ENCODE results near the gene FNDC3A. TPM values are rescaled to one million over a fixed set of nuclear protein-coding genes. Genes with fewer than 3 reads are reported as not detected.
"Not testable (repeated sequence)": the region's sequence is repeated elsewhere in the genome, so short reads cannot be mapped to it uniquely, and the experiment has no call there.

The FNDC3A gene
- total and polyA plus RNA-seq, 4 donors = 17.6 to 87.6 (median 34.5) TPM

DNA sequence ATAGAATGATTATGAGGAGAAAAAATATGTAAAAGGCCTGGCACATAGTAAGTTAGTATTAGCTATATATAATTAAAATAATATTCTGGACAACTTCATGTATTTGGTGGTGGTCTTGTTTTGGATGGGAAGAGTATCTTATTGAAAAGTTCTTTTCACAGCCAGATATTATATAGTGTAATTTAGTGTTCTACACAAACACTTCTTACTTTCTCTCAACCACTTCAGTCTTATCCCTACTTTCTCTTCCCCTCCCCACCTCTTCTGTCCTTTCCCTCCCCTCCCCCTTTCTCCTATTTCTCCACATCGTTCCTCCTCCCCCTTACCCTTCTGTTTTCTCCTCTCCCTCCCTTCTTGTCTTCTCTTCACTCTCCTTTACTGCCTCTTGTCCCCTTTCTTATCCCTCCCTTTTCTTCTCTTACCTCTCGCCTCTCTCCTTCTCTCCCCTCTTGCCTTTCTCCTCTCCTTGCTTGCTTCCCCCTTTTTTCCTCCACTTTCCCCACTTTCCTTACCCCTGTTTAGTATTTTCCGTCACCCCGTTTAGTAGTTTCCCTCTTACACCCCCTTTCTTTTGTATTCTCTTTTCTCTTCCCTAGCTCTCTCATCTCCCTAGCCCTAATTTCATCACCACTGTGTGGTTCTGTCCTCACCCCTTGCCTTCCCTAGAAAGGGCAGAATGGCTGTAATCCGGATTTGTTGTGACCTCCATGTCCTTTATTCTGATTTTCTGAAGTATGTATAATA lies 137.2 kb downstream of the FNDC3A start:
- DNase-seq (no peak), ATAC-seq (ENCODE audit: insufficient read depth, low FRiP score) (no peak)
- Histone ChIP-seq H3K4me1 (ENCODE audit: control insufficient read depth in 5 of 5, insufficient read depth in 5 of 5, low read length in 5 of 5) (peaks cover 0 to 14% (median 4%) of the 10 kb centered on the region in 5 donors), H3K9ac (ENCODE audit: insufficient read depth in 1 of 2, low read length in 2 of 2) (no peak overlapping the region), H3K4me3 (no peak overlapping the region), H3K27ac (ENCODE audit: low read depth in 1 of 2, low read length in 1 of 2) (no peak overlapping the region), H3K9me3 (ENCODE audit: control insufficient read depth in 4 of 4, insufficient read depth in 3 of 4, low read length in 3 of 4) (no peaks in the 10 kb centered on the region), H3K36me3 (ENCODE audit: control insufficient read depth in 4 of 4, insufficient read depth in 4 of 4, low read length in 4 of 4) (peaks cover 7 to 22% (median 16%) of the 10 kb centered on the region in 4 donors), H3K27me3 (ENCODE audit: control insufficient read depth in 3 of 3, insufficient read depth in 3 of 3, low read length in 2 of 3) (no peaks in the 10 kb centered on the region)
- TF ChIP-seq CTCF (IDR thresholded peaks at IDR 0.05; ENCODE audit: control extremely low read depth, extremely low read depth) = no peak
- WGBS, 2 donors = 29 to 49% methylated on average over 5 of the region's 5 CpGs

DNA sequence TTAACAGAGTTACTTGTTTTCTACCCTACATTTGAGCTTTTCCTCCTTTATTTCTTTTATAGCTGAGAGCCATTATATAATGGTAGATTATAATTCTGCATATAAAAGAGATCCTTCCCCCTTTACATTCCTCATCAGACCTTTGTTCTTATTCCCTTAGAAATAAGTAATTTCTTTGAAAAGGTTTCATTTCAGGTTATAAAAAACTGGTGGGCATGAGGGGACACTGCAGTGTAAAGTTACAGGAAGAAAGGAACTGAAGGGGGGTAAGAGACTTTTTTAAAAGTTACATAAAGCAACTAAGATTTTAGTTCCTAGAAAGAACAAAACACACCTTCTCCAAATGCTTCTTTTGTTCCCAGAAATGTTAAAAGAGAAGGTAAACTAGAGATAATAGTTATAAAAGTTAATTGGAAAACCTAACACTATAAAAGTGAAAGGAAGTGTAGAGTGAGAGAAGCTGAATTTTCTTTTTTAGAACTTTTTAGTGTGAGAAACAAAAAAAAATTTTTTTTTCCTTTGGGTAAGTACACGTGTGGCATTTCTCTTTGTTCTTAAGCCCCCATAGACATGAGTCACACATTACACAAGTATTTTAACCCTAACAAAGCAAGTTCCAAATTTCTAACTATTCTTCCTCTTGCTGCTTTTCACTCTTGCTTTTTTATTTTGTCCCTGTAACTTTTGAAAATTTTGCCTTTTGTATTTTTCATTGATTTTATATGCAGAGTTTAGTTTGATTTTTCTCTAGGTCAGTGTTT lies 138.0 kb downstream of the FNDC3A start:
- 4 to 5% methylated on average over 1 of the region's 1 CpG for WGBS, 2 donors
- peaks cover 0 to 14% (median 4%) of the 10 kb centered on the region in 5 donors for H3K4me1 ChIP-seq (ENCODE audit: control insufficient read depth in 5 of 5, insufficient read depth in 5 of 5, low read length in 5 of 5)
- no peak for TF ChIP-seq CTCF (IDR thresholded peaks at IDR 0.05; ENCODE audit: control extremely low read depth, extremely low read depth)
- no peaks in the 10 kb centered on the region for H3K9me3 ChIP-seq (ENCODE audit: control insufficient read depth in 4 of 4, insufficient read depth in 3 of 4, low read length in 3 of 4)
- DNase-seq (peak in 1 of 3 donors; percentile 10), ATAC-seq (ENCODE audit: insufficient read depth, low FRiP score) (no peak)
- no peak overlapping the region for H3K27ac ChIP-seq (ENCODE audit: low read depth in 1 of 2, low read length in 1 of 2)
- no peaks in the 10 kb centered on the region for H3K27me3 ChIP-seq (ENCODE audit: control insufficient read depth in 3 of 3, insufficient read depth in 3 of 3, low read length in 2 of 3)
- peaks cover 10 to 29% (median 20%) of the 10 kb centered on the region in 4 donors for H3K36me3 ChIP-seq (ENCODE audit: control insufficient read depth in 4 of 4, insufficient read depth in 4 of 4, low read length in 4 of 4)
- H3K9ac ChIP-seq (ENCODE audit: insufficient read depth in 1 of 2, low read length in 2 of 2) = no peak overlapping the region
- H3K4me3 ChIP-seq = no peak overlapping the region

DNA sequence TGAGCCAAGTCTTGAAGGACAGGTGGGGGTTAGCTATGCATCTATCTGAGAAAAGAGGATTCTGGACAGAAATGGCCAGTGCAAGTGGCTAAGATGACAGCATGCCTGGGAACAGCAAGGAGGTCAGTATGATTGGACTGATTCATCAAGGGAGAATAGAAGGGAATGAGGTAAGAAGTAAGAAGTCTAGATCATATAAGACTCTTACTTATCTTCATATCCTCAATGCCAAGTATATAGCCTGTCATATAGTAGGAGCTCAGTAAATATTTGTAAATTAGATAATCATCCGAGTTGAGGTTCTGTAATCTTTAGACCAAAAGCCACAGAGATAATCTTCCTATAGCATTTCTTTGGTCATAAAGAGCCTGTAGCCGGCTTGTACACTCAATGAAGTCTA lies 141.2 kb downstream of the FNDC3A start:
- 94 to 95% methylated on average over 2 of the region's 2 CpGs for WGBS, 2 donors
- no peak overlapping the region for H3K9ac ChIP-seq (ENCODE audit: insufficient read depth in 1 of 2, low read length in 2 of 2)
- no peak overlapping the region for H3K27ac ChIP-seq (ENCODE audit: low read depth in 1 of 2, low read length in 1 of 2)
- H3K4me1 ChIP-seq (ENCODE audit: control insufficient read depth in 5 of 5, insufficient read depth in 5 of 5, low read length in 5 of 5) = peaks cover 0 to 14% (median 4%) of the 10 kb centered on the region in 5 donors
- DNase-seq (no peak), ATAC-seq (ENCODE audit: insufficient read depth, low FRiP score) (no peak)
- no peak for TF ChIP-seq CTCF (IDR thresholded peaks at IDR 0.05; ENCODE audit: control extremely low read depth, extremely low read depth)
- no peaks in the 10 kb centered on the region for H3K27me3 ChIP-seq (ENCODE audit: control insufficient read depth in 3 of 3, insufficient read depth in 3 of 3, low read length in 2 of 3)
- no peaks in the 10 kb centered on the region for H3K9me3 ChIP-seq (ENCODE audit: control insufficient read depth in 4 of 4, insufficient read depth in 3 of 4, low read length in 3 of 4)
- H3K36me3 ChIP-seq (ENCODE audit: control insufficient read depth in 4 of 4, insufficient read depth in 4 of 4, low read length in 4 of 4) = peaks cover 13 to 36% (median 26%) of the 10 kb centered on the region in 4 donors
- no peak overlapping the region for H3K4me3 ChIP-seq

- H3K27ac ChIP-seq (ENCODE audit: low read depth in 1 of 2, low read length in 1 of 2); H3K4me3 ChIP-seq; ATAC-seq (ENCODE audit: insufficient read depth, low FRiP score); H3K9me3 ChIP-seq (ENCODE audit: control insufficient read depth in 4 of 4, insufficient read depth in 3 of 4, low read length in 3 of 4); DNase-seq; H3K27me3 ChIP-seq (ENCODE audit: control insufficient read depth in 3 of 3, insufficient read depth in 3 of 3, low read length in 2 of 3); H3K4me1 ChIP-seq (ENCODE audit: control insufficient read depth in 5 of 5, insufficient read depth in 5 of 5, low read length in 5 of 5); H3K9ac ChIP-seq (ENCODE audit: insufficient read depth in 1 of 2, low read length in 2 of 2): not testable (repeated sequence)
- WGBS, 2 donors = 86 to 94% methylated on average over 6 of the region's 6 CpGs
- H3K36me3 ChIP-seq (ENCODE audit: control insufficient read depth in 4 of 4, insufficient read depth in 4 of 4, low read length in 4 of 4) = peaks cover 13 to 36% (median 26%) of the 10 kb centered on the region in 4 donors
These were observed 142.7 kb downstream of the FNDC3A start for GRCh38 chr13:49118455-49118854.

Measured in lung (tissue), 12 donors.